Breast epithelium (tissue), 4 donors: ENCODE measurements around the gene KRTAP5-4. TPM values are rescaled to one million over a fixed set of nuclear protein-coding genes. Genes with fewer than 3 reads are reported as not detected.
"Not testable (repeated sequence)": the region's sequence is repeated elsewhere in the genome, so short reads cannot be mapped to it uniquely, and the experiment has no call there.

Experiments used
- DNase-seq, 2 donors: peaks; one replicate each; pipeline ENCODE4 v3.0.0-alpha.2; 2019; ENCODE audit warnings: low spot score in 2 of 2
- H3K27ac ChIP-seq, 2 donors: fragments of 200-600 bp; sonication (generic) in 1 of 2; one replicate each; pipeline ENCODE4 v1.5.1; 2016 to 2019; ENCODE audit warnings: mild to moderate bottlenecking in 1 of 2
- H3K27me3 ChIP-seq, 2 donors: fragments of 200-600 bp; sonication (generic) in 1 of 2; one replicate each; pipeline versions ENCODE4 v1.5.1 to v1.6.0; 2017 to 2019; ENCODE audit warnings: control low read depth in 1 of 2, mild to moderate bottlenecking in 1 of 2
- H3K36me3 ChIP-seq: fragments of 200-600 bp; one replicate; pipeline ENCODE4 v1.5.1; 2019
- H3K4me1 ChIP-seq, 2 donors: fragments of 200-600 bp; sonication (generic); one replicate each; pipeline ENCODE4 v1.5.1; 2016 to 2019; ENCODE audit warnings: control low read depth in 1 of 2
- H3K4me3 ChIP-seq, 3 donors: fragments of 200-600 bp; sonication (generic); 1 replicate in 2 of 3; 2 replicates in 1 of 3; pipeline ENCODE4 v1.5.1; 2016 to 2019; ENCODE audit warnings: mild to moderate bottlenecking in 3 of 3, moderate library complexity in 2 of 3
- H3K9me3 ChIP-seq, 2 donors: fragments of 200-600 bp; sonication (generic) in 1 of 2; one replicate each; pipeline ENCODE4 v1.5.1; 2016 to 2019; ENCODE audit warnings: control low read depth in 1 of 2
- POLR2A ChIP-seq: fragments of 450-650 bp; IDR thresholded peaks from one replicate; pipeline ENCODE4 v1.6.1; 2016; ENCODE audit warnings: antibody characterized with exemption, mild to moderate bottlenecking, moderate library complexity
- POLR2AphosphoS5 ChIP-seq, 3 donors: sonication (generic); formaldehyde crosslinking; IDR thresholded peaks; one replicate each; pipeline ENCODE4 v1.6.1; 2017; ENCODE audit warnings: antibody characterized with exemption in 3 of 3
- intact Hi-C: fragments of 100-400 bp; cut with DNase I; formaldehyde crosslinking; loops from one replicate; pipeline ENCODE4 v1.15.1; 2023; ENCODE audit warnings: low total_unique reads
- total RNA-seq, 3 donors: library from RNA; depleted of rRNA; stranded (reverse); fragments of >200 nt; gene quantifications; one replicate each; pipeline ENCODE4 v1.1.0, GENCODE V29; 2016
- TF ChIP-seq, protein P1 (sequence below), 3 donors: fragments of 450-650 bp; IDR thresholded peaks; one replicate each; pipeline ENCODE4 v1.5.1; 2016 to 2017; ENCODE audit warnings: antibody characterized with exemption in 3 of 3, mild to moderate bottlenecking in 3 of 3, moderate library complexity in 3 of 3

The KRTAP5-4 gene
- total RNA-seq, 3 donors from 2014 or later = not detected

- Histone ChIP-seq H3K27me3 (no peaks in the 10 kb centered on the region), H3K4me3 (no peak within 1 kb of the TSS), H3K27ac (no peak within 1 kb of the TSS), H3K36me3 (no peaks in the 10 kb centered on the region), H3K9me3 (no peaks in the 10 kb centered on the region), H3K4me1 (no peaks in the 10 kb centered on the region)
- TF ChIP-seq, protein P1, sequence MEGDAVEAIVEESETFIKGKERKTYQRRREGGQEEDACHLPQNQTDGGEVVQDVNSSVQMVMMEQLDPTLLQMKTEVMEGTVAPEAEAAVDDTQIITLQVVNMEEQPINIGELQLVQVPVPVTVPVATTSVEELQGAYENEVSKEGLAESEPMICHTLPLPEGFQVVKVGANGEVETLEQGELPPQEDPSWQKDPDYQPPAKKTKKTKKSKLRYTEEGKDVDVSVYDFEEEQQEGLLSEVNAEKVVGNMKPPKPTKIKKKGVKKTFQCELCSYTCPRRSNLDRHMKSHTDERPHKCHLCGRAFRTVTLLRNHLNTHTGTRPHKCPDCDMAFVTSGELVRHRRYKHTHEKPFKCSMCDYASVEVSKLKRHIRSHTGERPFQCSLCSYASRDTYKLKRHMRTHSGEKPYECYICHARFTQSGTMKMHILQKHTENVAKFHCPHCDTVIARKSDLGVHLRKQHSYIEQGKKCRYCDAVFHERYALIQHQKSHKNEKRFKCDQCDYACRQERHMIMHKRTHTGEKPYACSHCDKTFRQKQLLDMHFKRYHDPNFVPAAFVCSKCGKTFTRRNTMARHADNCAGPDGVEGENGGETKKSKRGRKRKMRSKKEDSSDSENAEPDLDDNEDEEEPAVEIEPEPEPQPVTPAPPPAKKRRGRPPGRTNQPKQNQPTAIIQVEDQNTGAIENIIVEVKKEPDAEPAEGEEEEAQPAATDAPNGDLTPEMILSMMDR (IDR thresholded peaks at IDR 0.05) = no peak
- no peak for TF ChIP-seq POLR2A
- intact Hi-C loops = no loop called here
- no peak for DNase-seq
These were observed 24.0 kb downstream of the KRTAP5-4 start, which contains the start of gene KRTAP5-2 for GRCh38 chr11:1597994-1598380. KRTAP5-2 (minus strand) TSS chr11:1598294; CDS start chr11:1598250, 44 bp downstream.

- Histone ChIP-seq H3K4me1 (no peaks in the 10 kb centered on the region), H3K36me3 (no peaks in the 10 kb centered on the region), H3K9me3 (no peaks in the 10 kb centered on the region), H3K27me3 (no peaks in the 10 kb centered on the region), H3K4me3 (no peak overlapping the region), H3K27ac (no peak overlapping the region)
- TF ChIP-seq POLR2A (no peak), POLR2AphosphoS5 (IDR thresholded peaks at IDR 0.05) (no peak)
- TF ChIP-seq, protein P1 (IDR thresholded peaks at IDR 0.05) = no peak
- no peak for DNase-seq
- intact Hi-C loops = no loop called here
These were observed 24.5 kb downstream of the KRTAP5-4 start for GRCh38 chr11:1597331-1597993.

- H3K27ac ChIP-seq, DNase-seq, H3K27me3 ChIP-seq, intact Hi-C loops, H3K9me3 ChIP-seq, H3K4me3 ChIP-seq, H3K36me3 ChIP-seq, H3K4me1 ChIP-seq: not testable (repeated sequence)
These were observed 25.3 kb downstream of the KRTAP5-4 start for GRCh38 chr11:1596576-1597121.

DNA sequence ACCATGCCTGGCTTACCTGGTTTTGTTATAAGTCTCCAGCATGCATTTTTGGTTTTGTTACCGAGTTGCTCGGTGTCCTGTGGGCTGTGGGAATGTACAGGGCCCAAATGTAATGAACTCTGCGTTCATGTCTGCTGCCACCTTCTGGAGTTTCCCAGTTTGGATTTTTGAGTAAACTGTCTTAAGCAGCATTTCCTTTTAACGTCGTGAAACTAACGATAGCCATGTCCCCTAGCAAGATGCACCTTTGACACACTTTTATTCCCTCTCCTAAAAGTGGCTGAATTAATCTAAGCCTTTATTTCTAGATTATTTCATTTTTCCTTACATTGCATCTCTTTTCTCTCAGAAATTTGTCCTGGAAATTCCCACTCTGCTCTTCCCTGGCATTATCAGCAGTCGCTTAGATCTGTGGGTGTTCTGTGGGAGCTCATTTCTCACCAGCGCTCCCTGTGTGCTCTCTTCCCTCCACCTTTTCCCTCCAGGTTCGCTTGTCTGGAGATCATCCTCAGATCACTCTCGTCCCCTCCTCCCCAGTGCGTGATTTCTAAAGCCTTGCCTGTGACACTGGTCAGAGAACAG lies 25.9 kb downstream of the KRTAP5-4 start:
- H3K9me3 ChIP-seq, H3K27ac ChIP-seq, intact Hi-C loops, H3K4me3 ChIP-seq, H3K36me3 ChIP-seq, H3K4me1 ChIP-seq, DNase-seq, H3K27me3 ChIP-seq: not testable (repeated sequence)

GRCh38 chr11:1592628-1593027 lies 29.3 kb downstream of the KRTAP5-4 start:
- Histone ChIP-seq H3K27me3 (no peaks in the 10 kb centered on the region), H3K4me3 (no peak overlapping the region), H3K27ac (no peak overlapping the region), H3K4me1 (no peaks in the 10 kb centered on the region), H3K9me3 (no peaks in the 10 kb centered on the region), H3K36me3 (no peaks in the 10 kb centered on the region)
- intact Hi-C loops = loop anchor here (1.0 kb wide), 1 partner anchor 15 kb away; no protein-coding TSS in a partner anchor
- no peak for DNase-seq
- TF ChIP-seq POLR2A = no peak
- TF ChIP-seq, protein P1 (IDR thresholded peaks at IDR 0.05) = no peak

- H3K4me1 ChIP-seq = no peaks in the 10 kb centered on the region
- TF ChIP-seq, protein P1 (IDR thresholded peaks at IDR 0.05) = no peak
- no peak for TF ChIP-seq POLR2AphosphoS5 (IDR thresholded peaks at IDR 0.05)
- TF ChIP-seq POLR2A = no peak
- no peak overlapping the region for H3K27ac ChIP-seq
- intact Hi-C loops = no loop called here
- DNase-seq = no peak
- H3K36me3 ChIP-seq = no peaks in the 10 kb centered on the region
- H3K4me3 ChIP-seq = no peak overlapping the region
- H3K27me3 ChIP-seq = no peaks in the 10 kb centered on the region
- H3K9me3 ChIP-seq = no peaks in the 10 kb centered on the region
These were observed 31.9 kb downstream of the KRTAP5-4 start for GRCh38 chr11:1589996-1590395.

GRCh38 chr11:1589191-1589963 lies 32.6 kb downstream of the KRTAP5-4 start:
- intact Hi-C loops, DNase-seq, H3K27me3 ChIP-seq, H3K27ac ChIP-seq, H3K4me3 ChIP-seq, H3K4me1 ChIP-seq, H3K36me3 ChIP-seq, H3K9me3 ChIP-seq: not testable (repeated sequence)
